Endothelial cell of umbilical vein (primary cell): ENCODE results near the gene RNF157.

Experiments used
- CTCF ChIP-seq, 2 donors: IDR thresholded peaks; 1 replicate in 1 of 2; 2 replicates in 1 of 2; pipeline ENCODE4 v1.5.1; 2011; ENCODE audit warnings: low read length in 2 of 2, mild to moderate bottlenecking in 2 of 2, moderate library complexity in 2 of 2, control low read depth in 1 of 2, inconsistent platforms in 1 of 2, low read depth in 1 of 2; ENCODE audit not compliant: insufficient read depth in 1 of 2; ENCODE audit errors: extremely low read depth in 1 of 2
- EZH2 ChIP-seq: IDR thresholded peaks from 2 replicates; pipeline ENCODE4 v1.6.1; 2012; ENCODE audit warnings: borderline replicate concordance, low read depth, mild to moderate bottlenecking, moderate library complexity, low read length, inconsistent platforms; ENCODE audit not compliant: severe bottlenecking
- POLR2AphosphoS5 ChIP-seq: IDR thresholded peaks from 2 replicates; pipeline ENCODE4 v1.6.1; 2012; ENCODE audit warnings: low read depth, mild to moderate bottlenecking, control low read depth, low read length, moderate library complexity; ENCODE audit not compliant: insufficient read depth

GRCh38 chr17:76131692-76132573 lies 108.4 kb downstream of the RNF157 start:
- no peak for TF ChIP-seq CTCF (IDR thresholded peaks at IDR 0.05; ENCODE audit: extremely low read depth in 1 of 2, insufficient read depth in 1 of 2, low read depth in 1 of 2, low read length in 2 of 2)
- TF ChIP-seq EZH2 = no peak
- no peak for TF ChIP-seq POLR2AphosphoS5
